OCI-LY1 (cell line): ENCODE results near the gene ALDOB.

Experiments used
- EZH2 ChIP-seq: fragments of 200-600 bp; sonication (generic), shearing (Covaris generic); IDR thresholded peaks from 2 replicates; pipeline ENCODE4 v1.8.0; 2017; ENCODE audit warnings: borderline replicate concordance, mixed run types, mild to moderate bottlenecking, antibody characterized with exemption, low read length, moderate library complexity, mixed read lengths
- TF ChIP-seq, protein P1 (sequence below): fragments of 200-600 bp; sonication (generic), shearing (Covaris generic); IDR thresholded peaks from 2 replicates; pipeline ENCODE4 v1.5.1; 2017; ENCODE audit warnings: mild to moderate bottlenecking, antibody characterized with exemption, low read length, moderate library complexity, mixed read lengths

DNA sequence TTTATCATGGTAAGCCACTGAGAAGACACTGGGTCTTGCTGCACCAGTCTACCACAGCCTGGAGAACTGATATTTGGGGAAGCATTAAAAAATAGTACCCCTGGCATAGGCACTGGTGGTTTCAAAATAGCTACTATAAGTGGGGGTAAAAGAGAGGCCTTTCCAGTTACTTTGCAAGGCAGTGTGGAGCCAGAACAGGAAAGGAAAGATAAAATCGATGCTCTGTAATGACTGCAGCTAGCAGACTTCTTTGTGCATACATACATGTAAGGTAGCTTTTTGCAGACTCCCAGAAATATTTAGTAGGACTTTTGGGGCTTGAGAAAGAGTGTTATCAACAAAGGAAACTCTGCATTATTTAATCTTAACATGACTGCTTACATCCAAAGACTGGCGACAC, 31.3 kb upstream of the ALDOB start:
- TF ChIP-seq, protein P1, sequence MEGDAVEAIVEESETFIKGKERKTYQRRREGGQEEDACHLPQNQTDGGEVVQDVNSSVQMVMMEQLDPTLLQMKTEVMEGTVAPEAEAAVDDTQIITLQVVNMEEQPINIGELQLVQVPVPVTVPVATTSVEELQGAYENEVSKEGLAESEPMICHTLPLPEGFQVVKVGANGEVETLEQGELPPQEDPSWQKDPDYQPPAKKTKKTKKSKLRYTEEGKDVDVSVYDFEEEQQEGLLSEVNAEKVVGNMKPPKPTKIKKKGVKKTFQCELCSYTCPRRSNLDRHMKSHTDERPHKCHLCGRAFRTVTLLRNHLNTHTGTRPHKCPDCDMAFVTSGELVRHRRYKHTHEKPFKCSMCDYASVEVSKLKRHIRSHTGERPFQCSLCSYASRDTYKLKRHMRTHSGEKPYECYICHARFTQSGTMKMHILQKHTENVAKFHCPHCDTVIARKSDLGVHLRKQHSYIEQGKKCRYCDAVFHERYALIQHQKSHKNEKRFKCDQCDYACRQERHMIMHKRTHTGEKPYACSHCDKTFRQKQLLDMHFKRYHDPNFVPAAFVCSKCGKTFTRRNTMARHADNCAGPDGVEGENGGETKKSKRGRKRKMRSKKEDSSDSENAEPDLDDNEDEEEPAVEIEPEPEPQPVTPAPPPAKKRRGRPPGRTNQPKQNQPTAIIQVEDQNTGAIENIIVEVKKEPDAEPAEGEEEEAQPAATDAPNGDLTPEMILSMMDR, result no peak
- TF ChIP-seq EZH2, result no peak
